ENCODE results near the gene MYH7B. TPM values are rescaled to one million over a fixed set of nuclear protein-coding genes. Genes with fewer than 3 reads are reported as not detected.
A peak's percentile ranks its signal among the peaks of the same experiment; 100 is the strongest.

Gene MYH7B
- total RNA-seq, 1 experiment from 2014 or later = 0.98 TPM

DNA sequence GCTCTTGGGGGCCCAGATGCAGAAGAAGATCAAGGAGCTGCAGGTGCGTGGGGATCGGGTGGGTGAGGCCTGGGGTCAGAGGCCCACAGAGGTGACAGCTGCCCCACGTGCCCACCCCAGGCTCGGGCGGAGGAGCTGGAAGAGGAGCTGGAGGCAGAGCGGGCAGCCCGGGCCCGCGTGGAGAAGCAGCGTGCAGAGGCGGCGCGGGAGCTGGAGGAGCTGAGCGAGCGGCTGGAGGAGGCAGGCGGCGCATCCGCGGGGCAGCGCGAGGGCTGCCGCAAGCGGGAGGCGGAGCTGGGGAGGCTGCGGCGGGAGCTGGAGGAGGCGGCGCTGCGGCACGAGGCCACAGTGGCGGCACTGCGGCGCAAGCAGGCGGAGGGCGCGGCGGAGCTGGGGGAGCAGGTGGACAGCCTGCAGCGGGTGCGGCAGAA is 41.5 kb downstream of the MYH7B start:
- ChIA-PET POLR2A (interaction anchor here (0.8 to 1.9 kb wide), 2 partner anchors 123 to 229 kb away, joined by 4 to 5 read pairs; no protein-coding TSS in a partner anchor), CTCF (interaction anchor here (0.6 to 7.3 kb wide), 10 partner anchors 12 to 228 kb away, joined by 3 to 152 read pairs (median 4); partner anchors contain the start of genes ACSS2, GGT7, GSS and MYH7B)
- peaks cover 17% of the 10 kb centered on the region for H3K36me3 Mint-ChIP-seq
- no peak overlapping the region for H3K4me3 Mint-ChIP-seq
- H3K27me3 Mint-ChIP-seq (ENCODE audit: low read depth) = no peaks in the 10 kb centered on the region
- H3K4me1 Mint-ChIP-seq = peaks cover 6% of the 10 kb centered on the region
- ATAC-seq (peak; percentile 73), DNase-seq (ENCODE audit: low spot score) (peak; percentile 79)
- no peaks in the 10 kb centered on the region for H3K9me3 Mint-ChIP-seq
- no peak overlapping the region for H3K27ac Mint-ChIP-seq
- no peak for TF ChIP-seq FOXJ3 (CRISPR knock-in tag; IDR thresholded peaks at IDR 0.05; ENCODE audit: borderline replicate concordance)
- TF ChIP-seq ZNF138 (CRISPR knock-in tag; conservative IDR thresholded peaks at IDR 0.05) = no peak
- TF ChIP-seq, protein P1, sequence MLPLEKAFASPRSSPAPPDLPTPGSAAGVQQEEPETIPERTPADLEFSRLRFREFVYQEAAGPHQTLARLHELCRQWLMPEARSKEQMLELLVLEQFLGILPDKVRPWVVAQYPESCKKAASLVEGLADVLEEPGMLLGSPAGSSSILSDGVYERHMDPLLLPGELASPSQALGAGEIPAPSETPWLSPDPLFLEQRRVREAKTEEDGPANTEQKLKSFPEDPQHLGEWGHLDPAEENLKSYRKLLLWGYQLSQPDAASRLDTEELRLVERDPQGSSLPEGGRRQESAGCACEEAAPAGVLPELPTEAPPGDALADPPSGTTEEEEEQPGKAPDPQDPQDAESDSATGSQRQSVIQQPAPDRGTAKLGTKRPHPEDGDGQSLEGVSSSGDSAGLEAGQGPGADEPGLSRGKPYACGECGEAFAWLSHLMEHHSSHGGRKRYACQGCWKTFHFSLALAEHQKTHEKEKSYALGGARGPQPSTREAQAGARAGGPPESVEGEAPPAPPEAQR (CRISPR knock-in tag; IDR thresholded peaks at IDR 0.05) = no peak
- no peak for TF ChIP-seq KAT7 (CRISPR knock-in tag; IDR thresholded peaks at IDR 0.05; ENCODE audit: borderline replicate concordance)
- TF ChIP-seq CREB1 (CRISPR knock-in tag; IDR thresholded peaks at IDR 0.05) = no peak
- TF ChIP-seq NFATC4 (CRISPR knock-in tag; IDR thresholded peaks at IDR 0.05) = no peak
- TF ChIP-seq ETV6 (CRISPR knock-in tag; IDR thresholded peaks at IDR 0.05) = no peak; the same call in 1 of the 2 replicates
- no peak for TF ChIP-seq ZNF416 (CRISPR knock-in tag; IDR thresholded peaks at IDR 0.05)
- TF ChIP-seq E2F1 (CRISPR knock-in tag; IDR thresholded peaks at IDR 0.05) = no peak
- TF ChIP-seq RELA (CRISPR knock-in tag; IDR thresholded peaks at IDR 0.05; ENCODE audit: borderline replicate concordance) = 0 out of 2 replicates have a peak, but pooled peaks have one; percentile 70
- TF ChIP-seq, protein P2, sequence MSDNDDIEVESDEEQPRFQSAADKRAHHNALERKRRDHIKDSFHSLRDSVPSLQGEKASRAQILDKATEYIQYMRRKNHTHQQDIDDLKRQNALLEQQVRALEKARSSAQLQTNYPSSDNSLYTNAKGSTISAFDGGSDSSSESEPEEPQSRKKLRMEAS (CRISPR knock-in tag; IDR thresholded peaks at IDR 0.05) = peak; percentile 89
- TF ChIP-seq ESRRA (CRISPR knock-in tag; IDR thresholded peaks at IDR 0.05; ENCODE audit: borderline replicate concordance) = no peak
- TF ChIP-seq, protein P3, sequence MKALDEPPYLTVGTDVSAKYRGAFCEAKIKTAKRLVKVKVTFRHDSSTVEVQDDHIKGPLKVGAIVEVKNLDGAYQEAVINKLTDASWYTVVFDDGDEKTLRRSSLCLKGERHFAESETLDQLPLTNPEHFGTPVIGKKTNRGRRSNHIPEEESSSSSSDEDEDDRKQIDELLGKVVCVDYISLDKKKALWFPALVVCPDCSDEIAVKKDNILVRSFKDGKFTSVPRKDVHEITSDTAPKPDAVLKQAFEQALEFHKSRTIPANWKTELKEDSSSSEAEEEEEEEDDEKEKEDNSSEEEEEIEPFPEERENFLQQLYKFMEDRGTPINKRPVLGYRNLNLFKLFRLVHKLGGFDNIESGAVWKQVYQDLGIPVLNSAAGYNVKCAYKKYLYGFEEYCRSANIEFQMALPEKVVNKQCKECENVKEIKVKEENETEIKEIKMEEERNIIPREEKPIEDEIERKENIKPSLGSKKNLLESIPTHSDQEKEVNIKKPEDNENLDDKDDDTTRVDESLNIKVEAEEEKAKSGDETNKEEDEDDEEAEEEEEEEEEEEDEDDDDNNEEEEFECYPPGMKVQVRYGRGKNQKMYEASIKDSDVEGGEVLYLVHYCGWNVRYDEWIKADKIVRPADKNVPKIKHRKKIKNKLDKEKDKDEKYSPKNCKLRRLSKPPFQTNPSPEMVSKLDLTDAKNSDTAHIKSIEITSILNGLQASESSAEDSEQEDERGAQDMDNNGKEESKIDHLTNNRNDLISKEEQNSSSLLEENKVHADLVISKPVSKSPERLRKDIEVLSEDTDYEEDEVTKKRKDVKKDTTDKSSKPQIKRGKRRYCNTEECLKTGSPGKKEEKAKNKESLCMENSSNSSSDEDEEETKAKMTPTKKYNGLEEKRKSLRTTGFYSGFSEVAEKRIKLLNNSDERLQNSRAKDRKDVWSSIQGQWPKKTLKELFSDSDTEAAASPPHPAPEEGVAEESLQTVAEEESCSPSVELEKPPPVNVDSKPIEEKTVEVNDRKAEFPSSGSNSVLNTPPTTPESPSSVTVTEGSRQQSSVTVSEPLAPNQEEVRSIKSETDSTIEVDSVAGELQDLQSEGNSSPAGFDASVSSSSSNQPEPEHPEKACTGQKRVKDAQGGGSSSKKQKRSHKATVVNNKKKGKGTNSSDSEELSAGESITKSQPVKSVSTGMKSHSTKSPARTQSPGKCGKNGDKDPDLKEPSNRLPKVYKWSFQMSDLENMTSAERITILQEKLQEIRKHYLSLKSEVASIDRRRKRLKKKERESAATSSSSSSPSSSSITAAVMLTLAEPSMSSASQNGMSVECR (CRISPR knock-in tag; IDR thresholded peaks at IDR 0.05; ENCODE audit: borderline replicate concordance) = no peak
- TF ChIP-seq IRF2 (CRISPR knock-in tag; IDR thresholded peaks at IDR 0.05; ENCODE audit: borderline replicate concordance, low read depth) = no peak
- 0 out of 2 replicates have a peak, but pooled peaks have one; percentile 57 for TF ChIP-seq ZNF263 (CRISPR knock-in tag; IDR thresholded peaks at IDR 0.05; ENCODE audit: low read depth)
- TF ChIP-seq, protein P4, sequence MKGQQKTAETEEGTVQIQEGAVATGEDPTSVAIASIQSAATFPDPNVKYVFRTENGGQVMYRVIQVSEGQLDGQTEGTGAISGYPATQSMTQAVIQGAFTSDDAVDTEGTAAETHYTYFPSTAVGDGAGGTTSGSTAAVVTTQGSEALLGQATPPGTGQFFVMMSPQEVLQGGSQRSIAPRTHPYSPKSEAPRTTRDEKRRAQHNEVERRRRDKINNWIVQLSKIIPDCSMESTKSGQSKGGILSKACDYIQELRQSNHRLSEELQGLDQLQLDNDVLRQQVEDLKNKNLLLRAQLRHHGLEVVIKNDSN (CRISPR knock-in tag; IDR thresholded peaks at IDR 0.05) = 0 out of 2 replicates have a peak, but pooled peaks have one; percentile 18
- TF ChIP-seq SP1 (CRISPR knock-in tag; conservative IDR thresholded peaks at IDR 0.05) = 0 out of 2 replicates have a peak, but pooled peaks have one; percentile 40
- no peak for TF ChIP-seq NR2C2 (CRISPR knock-in tag; IDR thresholded peaks at IDR 0.05)
- no peak for TF ChIP-seq CBFB (CRISPR knock-in tag; IDR thresholded peaks at IDR 0.05; ENCODE audit: low read depth)
- no peak for TF ChIP-seq ZBTB21 (CRISPR knock-in tag; IDR thresholded peaks at IDR 0.05; ENCODE audit: borderline replicate concordance)
- TF ChIP-seq TEAD1 (CRISPR knock-in tag; IDR thresholded peaks at IDR 0.05) = no peak
- peak; percentile 46; the same call in 1 of the 2 replicates for TF ChIP-seq USF2 (CRISPR knock-in tag; IDR thresholded peaks at IDR 0.05)
- no peak for TF ChIP-seq MYBL2 (CRISPR knock-in tag; IDR thresholded peaks at IDR 0.05)
- no peak for TF ChIP-seq ZNF219 (CRISPR knock-in tag; IDR thresholded peaks at IDR 0.05; ENCODE audit: borderline replicate concordance)
- peak; percentile 39; the same call in 1 of the 2 replicates for TF ChIP-seq HMGXB4 (CRISPR knock-in tag; IDR thresholded peaks at IDR 0.05)
- no peak for TF ChIP-seq OVOL2 (CRISPR knock-in tag; IDR thresholded peaks at IDR 0.05; ENCODE audit: borderline replicate concordance)
- TF ChIP-seq SMAD3 (CRISPR knock-in tag; IDR thresholded peaks at IDR 0.05; ENCODE audit: borderline replicate concordance) = no peak
- 0 out of 2 replicates have a peak, but pooled peaks have one; percentile 53 for TF ChIP-seq ATF1 (CRISPR knock-in tag; IDR thresholded peaks at IDR 0.05)

Measured in WTC11 (cell line).